ENCODE measurements around the gene GSTK1.

GRCh38 chr7:143259765-143260164, 3.5 kb upstream of the GSTK1 start:
- TF ChIP-seq CTCF (IDR thresholded peaks at IDR 0.05) (no peak), POLR2A (IDR thresholded peaks at IDR 0.05) (no peak), EP300 (IDR thresholded peaks at IDR 0.05) (no peak), POLR2AphosphoS5 (IDR thresholded peaks at IDR 0.05) (no peak)

All from stomach (tissue), 4 donors.